Measurements from ENCODE around the gene OR6C2.
"Not testable (repeated sequence)": the region's sequence is repeated elsewhere in the genome, so short reads cannot be mapped to it uniquely, and the experiment has no call there.

Gene OR6C2

GRCh38 chr12:55443776-55444175 lies at the start of gene OR6C2:
TSS of gene OR6C2 (plus strand) at chr12:55444076. CDS start at chr12:55452214, 8,138 bp downstream.
- no peak for DNase-seq

GRCh38 chr12:55396326-55396725 lies 47.5 kb upstream of the OR6C2 start:
- no peak for DNase-seq

- DNase-seq = no peak
Observed at GRCh38 chr12:55400229-55400628, 43.6 kb upstream of the OR6C2 start, which contains the start of gene OR6C65. TSS of gene OR6C65 (plus strand) at chr12:55400529. CDS start at chr12:55400529, 0 bp downstream.

DNA sequence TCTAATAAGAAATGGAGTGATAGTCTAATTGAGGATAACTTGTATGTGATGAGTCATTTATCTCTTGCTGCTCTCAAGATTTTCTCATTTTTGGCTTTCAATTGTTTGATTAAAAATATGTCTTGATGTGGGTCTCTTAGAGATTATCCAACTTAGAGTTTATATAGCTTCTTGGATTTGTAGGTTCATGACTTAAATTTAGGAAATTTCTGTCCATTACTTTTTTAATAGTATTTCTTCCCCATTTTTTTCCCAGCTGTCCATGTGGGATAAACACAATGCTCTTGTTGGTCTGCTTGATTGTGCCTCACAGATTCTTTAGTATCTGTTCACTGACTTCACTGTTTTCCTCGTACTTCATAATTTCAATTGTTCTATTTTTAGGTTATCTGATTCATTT lies 36.0 kb upstream of the OR6C2 start:
- DNase-seq = no peak

GRCh38 chr12:55409133-55409532 lies 34.7 kb upstream of the OR6C2 start:
- not testable (repeated sequence) for DNase-seq

GRCh38 chr12:55412138-55412537 lies 31.7 kb upstream of the OR6C2 start:
- not testable (repeated sequence) for DNase-seq

DNA sequence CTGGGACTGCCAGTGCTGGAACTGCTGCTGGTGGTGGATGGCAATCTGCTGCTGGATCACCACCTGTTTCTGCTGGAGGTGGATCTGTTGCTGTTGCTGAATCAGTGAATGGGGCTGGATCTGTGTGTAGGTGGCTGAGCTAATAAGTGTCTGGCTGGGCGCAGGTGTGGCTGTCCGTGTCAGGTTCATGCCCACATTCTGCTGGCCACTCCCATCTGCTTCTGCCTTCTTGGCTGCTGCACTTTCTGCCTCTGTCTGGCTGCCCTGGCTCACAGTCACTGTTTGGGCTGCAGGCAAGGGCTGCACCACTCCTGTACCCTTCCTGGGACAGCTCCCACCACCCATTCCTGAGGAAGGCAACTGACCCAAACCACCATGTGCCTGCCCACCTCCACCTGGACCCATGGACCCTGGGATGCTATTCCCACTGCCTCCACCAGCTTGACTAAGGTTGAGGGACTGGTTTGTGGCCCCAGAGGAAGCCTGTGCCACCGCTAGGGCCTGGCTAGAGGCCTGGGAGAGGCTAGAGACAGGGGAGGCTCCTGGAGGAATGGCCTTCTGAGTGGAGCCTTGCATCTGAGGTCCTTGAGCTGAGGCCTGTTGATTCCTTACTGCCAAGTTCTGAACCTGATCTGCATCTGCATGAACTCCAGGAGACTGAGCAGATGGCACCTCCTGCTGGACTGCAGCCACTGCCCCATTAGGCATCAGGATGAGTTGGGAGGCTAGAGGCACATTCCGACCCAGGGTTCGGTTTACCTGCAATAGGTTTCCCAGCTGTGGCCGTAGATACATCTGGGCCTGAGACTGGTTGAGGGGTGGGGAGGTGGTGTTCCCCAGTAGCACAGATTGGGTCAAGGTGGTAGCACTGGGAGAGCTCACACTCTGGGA lies 30.1 kb upstream of the OR6C2 start:
- not testable (repeated sequence) for DNase-seq

GRCh38 chr12:55414396-55414823 lies 29.5 kb upstream of the OR6C2 start:
- DNase-seq = not testable (repeated sequence)

DNA sequence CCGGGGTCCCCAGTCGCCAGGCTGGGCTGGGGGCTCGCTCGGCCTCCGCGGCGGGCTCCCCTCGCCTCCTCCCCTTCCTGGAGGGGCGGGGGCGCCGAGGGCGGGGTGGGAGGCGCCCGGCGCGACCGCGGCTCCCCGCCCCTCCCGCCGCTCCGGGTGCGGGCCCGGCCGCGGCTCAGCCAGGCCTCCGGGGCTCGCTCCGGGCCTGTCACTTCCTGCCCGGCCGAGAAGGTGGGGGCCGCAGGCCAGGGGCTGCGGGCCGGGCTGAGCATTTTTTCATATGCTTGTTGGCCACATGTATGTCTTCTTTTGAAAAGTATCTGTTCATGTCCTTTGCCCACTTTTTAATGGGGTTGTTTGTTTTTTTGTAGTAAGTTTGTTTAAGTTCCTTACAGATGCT lies 29.0 kb upstream of the OR6C2 start:
- DNase-seq = not testable (repeated sequence)

DNA sequence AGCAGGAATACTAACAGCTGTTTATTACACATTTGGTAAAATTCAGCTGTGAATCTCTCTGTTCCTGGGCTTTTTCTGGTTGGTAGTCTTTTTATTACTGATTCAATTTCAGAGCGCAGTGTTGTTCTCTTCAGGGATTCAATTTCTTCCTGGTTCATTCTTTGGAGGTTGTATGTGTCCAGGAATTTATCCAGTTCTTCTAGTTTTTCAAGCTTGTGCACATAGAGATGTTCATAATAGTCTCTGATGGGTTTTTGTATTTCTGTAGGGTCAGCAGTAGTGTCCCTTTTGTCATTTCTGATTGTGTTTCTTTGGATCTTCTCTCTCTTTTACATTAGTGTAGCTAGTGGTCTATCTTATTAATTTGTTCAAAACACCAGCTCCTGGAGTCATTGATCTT lies 26.9 kb upstream of the OR6C2 start:
- no peak for DNase-seq

GRCh38 chr12:55420307-55420962 lies 23.4 kb upstream of the OR6C2 start:
- DNase-seq = no peak

DNA sequence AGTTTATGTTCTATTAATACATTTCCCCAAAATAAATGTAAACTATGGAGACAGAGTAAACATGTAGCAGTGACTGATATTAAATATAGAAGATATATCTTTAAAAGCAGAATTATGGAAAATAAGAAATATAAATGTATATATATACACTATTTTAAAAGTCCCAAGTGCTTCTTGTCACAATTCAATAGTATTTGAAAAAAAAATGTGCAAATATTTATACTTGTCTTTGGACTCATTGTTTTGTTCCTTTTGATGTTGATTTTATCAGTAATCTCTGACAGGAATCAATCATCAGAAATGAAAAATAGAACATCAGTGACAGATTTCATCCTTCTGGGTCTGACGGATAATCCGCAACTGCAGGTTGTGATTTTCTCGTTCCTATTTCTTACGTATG lies 17.9 kb upstream of the OR6C2 start, which contains the start of gene OR6C76:
Gene OR6C76, plus strand, starts transcription at position 301 of the 400 bp plus-strand sequence. Its CDS starts 0 bp downstream, at position 301.
- DNase-seq = no peak

DNA sequence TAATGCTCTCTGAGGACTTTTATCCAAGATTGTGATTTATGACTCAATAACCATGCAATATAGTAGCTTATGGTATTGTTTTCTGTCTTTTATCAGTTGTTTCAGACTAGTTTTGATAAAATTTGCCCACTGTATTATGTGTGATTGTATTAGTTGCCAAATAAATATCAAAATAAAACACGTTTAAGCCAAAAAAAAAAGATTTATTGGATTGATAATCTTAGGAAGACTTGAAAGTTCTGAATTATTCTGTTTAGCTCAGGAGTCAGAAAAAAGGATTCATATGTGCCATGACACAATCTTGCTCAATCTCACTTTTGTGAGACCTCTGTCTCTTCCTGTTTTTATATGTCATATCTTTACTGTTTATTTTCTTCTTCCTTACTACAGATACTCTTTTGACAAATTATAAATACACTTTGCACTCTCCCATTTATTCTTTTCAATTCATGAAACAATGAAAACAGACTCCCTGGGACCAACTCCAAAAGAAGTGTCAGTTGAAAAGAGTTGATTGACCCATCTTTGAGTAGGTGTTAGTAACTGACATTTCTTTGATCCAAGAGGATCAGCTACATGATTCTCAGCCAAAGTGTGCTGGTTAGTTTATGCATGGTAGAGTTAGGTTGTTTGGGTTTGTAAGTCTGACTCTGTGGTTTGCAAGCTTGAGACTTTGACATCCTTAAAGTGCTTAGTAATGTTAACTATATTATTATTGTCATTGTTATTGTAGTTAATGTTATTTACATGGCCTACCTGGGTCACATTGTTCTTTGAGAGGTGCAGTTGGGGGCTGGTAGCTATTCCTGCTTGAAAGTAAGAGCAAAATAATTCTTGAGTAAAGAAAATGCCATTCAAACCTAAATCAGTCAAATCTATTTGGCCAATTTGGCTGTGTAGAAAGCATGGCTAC lies 15.3 kb upstream of the OR6C2 start:
- no peak for DNase-seq

DNA sequence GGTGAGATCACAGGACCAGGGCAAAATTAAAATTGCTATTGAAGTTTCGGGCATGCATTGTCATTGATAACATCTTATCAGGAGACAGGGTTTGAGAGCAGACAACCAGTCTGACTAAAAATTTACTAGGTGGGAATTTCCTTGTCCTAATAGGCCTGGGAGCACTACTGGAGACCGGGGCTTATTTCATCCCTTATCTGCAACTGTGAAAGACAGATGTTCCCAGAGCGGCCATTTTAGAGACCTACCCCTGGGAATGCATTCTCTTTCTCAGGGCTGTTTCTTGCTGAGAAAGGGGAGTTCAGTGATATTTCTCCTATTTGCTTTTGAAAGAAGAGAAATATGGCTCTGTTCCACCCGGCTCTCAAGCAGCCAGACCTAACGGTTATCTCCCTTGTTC lies 2.6 kb upstream of the OR6C2 start:
- not testable (repeated sequence) for DNase-seq

GRCh38 chr12:55445357-55445756 lies 1.5 kb downstream of the OR6C2 start:
- DNase-seq = no peak

DNA sequence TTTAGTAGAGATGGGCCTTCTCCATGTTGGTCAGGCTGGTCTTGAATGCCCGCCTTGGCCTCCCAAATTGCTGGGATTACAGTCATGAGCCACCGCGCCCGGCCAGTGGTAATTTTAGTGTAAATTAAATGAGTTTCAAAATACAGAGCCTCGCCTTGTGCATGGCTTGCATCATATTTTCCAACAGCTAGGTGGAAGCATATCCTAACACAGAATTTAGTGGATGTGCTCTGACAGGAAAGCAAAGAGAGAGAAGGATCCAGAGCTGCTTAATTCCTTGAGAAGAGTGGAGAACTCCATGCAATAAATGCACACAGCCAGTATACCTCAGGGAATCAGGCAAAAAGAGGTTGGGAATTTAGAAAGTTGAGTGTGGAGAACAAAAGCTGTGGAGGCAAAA lies 2.5 kb downstream of the OR6C2 start:
- DNase-seq = no peak

DNA sequence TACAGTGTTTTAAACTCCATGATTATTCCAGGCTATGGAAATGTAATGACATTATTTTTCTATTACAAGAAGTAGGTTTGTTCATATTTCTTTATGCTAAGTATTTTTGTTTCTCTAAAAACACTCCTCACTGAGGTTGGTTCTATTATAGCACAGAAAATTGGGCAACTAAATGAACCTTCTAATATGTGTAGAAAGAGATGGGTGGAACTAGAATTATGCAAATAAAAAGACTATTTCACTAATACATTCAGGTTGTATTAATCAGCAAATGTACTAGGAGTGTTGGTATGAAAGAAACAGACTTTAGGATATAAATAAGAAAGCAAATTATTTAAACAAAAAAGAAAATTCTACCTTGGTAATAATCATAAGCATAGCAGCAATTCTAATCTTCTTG lies 4.9 kb downstream of the OR6C2 start:
- no peak for DNase-seq

GRCh38 chr12:55464926-55465325 lies 21.1 kb downstream of the OR6C2 start:
- DNase-seq = not testable (repeated sequence)

- no peak for DNase-seq
Observed at GRCh38 chr12:55467836-55468235, 24.0 kb downstream of the OR6C2 start.

DNA sequence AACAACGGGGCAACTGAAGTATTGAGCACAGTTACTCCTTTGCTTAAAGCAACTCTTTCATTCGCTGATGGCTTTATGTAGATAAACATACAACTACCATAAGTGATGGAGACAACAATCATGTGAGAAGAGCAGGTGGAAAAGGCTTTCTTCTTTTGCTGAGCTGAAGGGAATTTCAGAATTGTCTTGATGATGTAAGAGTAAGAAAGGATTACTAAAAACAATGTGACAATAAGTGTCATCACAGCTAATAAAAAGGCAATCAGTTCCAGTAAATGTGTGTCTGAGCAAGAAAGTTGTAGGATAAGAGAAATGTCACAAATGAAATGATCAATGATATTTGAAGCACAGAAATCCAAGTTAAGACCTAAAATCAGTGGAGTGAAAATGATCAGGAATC lies 25.4 kb downstream of the OR6C2 start:
- DNase-seq = no peak

GRCh38 chr12:55470088-55470829 lies 26.4 kb downstream of the OR6C2 start, which contains the start of gene OR6C70:
TSS of gene OR6C70 (minus strand) at chr12:55470138. CDS start at chr12:55470138, 0 bp downstream.
- DNase-seq = no peak

DNA sequence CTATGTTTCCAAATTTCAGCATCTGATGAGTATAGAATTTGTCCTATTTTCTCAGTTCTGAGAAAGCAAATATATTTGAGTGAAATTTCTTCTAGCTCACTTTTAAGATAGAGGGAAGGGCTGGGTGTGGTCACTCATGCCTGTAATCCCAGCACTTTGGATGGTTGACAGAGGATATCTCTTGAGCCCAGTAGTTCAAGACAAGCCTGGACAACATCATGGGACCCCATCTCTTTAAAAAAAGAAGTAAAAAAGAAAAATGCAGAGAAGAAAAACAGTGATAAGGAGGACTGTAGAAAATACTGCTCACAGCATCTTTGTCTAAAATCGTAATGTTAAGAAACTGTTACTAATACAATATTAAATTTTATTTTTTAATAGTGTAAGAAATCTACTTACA lies 28.4 kb downstream of the OR6C2 start:
- DNase-seq = no peak
